NCI-H82 treated with DMSO at 0.1 percent for 48 hours (cell line): ENCODE measurements around the gene ARL6.
"Not testable (repeated sequence)": the region's sequence is repeated elsewhere in the genome, so short reads cannot be mapped to it uniquely, and the experiment has no call there.

Experiments used
- DNase-seq: peaks from one replicate; lab custom pipeline; 2025; ENCODE audit not compliant: unreplicated experiment; lab: John Stamatoyannopoulos, UW

Gene ARL6

DNA sequence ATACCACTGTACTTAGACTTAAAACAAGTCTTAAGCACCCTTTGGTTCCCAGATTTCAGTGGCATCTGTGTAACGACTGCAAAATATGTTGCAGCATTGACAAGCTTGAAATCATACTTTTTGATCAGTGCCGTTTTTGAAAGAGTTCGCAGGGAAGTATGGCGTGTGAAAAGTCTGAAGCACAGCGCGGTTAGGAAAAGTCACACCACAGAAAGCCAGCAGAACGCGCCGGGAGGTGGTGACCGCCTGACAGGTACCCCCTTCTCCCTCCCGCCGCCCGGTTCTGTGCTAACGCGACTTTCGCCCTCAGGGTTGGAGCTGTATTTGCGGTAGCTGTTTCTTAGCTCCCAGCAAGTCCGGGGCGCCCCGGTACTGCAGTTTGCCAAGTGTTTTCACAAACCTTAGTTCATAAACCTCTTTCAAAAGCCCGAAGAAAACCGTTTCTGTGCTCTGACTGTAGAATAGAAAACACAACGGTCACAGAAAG, 56.8 kb downstream of the ARL6 start:
- peak; percentile 65 for DNase-seq

DNA sequence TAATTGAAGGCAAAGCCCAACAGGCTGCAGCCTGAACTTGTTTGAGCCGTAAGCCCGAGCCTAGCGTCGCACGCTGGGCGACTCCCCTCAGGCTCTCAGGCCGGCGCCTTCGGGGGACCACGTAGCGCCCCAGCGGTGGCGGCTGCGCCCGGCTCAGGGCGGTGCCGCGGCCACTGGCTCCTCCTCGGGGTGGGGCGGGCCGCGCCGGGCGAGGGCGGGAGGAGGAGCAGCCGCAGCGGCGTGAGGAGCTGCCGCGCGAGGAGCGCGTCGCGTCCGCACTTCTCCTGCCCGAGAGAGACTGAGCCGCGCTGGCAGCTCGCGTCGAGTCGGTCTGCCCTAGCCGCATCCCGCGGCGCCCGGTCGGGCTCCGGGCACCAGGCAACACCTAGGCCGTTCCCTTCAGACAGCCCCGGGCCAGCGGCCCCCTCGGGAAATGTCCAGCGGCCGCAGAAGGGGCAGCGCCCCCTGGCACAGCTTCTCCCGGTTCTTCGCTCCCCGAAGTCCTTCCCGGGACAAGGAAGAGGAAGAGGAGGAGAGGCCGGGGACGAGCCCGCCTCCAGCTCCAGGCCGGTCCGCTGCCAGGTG, 57.3 kb downstream of the ARL6 start, which contains the start of gene CRYBG3:
CRYBG3 (plus strand) TSS at position 238 of the 585 bp plus-strand sequence; CDS start at position 434, 196 bp downstream.
- DNase-seq = peak; percentile 65

DNA sequence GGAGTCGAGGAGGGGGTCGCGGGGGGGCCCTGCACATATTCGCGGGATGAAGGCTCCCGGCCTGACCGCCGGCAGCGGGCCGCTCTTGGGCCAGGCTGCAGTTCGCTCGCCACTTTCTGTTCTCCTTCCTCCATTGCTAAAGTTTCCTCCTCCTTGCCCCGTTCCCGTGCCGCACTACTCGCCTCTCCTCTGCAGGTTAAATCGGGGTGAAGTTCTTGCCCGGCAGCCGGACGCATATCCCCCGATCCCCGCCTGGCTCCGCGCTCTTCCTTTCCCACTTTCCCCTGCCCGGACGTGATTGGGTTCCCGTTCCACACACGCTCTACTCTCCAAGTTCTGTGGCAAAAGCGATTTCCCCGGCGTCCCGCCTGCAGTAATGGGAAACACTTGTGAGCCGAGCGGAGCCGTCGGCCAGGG, 57.8 kb downstream of the ARL6 start:
- DNase-seq = no peak

DNA sequence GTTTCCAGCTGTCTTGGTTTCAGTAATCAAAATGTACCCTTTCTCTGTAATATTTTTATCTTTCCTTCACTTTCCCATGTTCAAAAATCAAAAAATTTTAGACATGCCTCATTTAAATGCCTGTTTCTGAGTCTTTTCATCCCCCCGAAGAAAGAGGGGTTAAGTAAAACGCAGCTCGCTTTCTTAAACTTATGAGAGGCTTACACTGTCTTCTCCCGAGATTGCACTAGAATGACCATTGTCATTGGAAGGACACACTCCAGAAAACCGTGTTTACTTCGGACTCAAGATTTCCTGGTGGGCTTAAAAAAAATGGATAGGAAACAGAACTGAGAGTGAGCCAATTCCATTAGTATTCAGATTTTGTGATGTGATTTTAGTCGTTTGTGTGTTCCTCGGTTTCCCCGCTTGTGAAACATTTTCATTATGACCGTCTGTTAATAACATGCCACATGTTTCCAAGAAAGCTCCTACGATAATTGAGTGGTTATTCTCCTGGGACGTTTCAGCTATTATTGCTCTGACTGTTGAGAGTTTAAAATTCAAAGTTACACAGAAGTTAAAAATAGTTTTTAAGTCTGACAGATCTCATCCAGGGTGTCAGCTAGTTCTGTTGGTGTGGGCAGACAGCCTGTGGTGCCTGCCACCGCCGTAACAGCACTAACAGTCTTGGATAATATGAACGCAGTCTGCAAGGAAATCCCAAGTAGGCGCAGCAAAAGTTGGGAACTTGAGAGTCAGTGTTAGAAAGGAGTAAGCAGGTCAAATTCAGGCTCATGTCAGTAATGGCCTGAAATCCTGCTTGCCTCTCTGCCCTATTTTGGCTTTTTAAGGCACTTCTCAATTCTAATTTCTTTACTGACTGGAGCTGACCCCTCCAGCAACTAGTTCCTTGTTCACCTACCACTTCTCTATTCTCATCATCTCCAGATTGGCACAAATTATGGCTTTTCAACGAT, 58.8 kb downstream of the ARL6 start:
- no peak for DNase-seq

DNA sequence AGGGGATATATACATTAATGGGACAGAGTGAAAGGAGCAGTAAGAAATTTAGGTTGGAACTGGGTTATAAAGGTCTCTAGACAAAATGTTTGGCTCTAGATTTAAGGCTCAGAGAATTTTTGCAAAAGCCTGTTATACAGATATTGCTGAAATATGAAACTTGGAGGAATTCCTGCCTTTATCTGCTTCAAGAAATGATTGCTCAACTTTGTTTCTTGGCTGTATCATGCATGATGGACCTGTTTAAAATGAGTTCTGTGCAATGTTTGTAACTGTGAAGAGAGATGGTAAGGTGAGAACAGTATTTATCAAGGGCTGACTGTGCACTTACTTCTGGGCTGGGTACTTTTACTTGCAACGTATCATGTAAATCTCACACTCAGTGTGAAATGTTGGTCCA, 60.5 kb downstream of the ARL6 start:
- no peak for DNase-seq

DNA sequence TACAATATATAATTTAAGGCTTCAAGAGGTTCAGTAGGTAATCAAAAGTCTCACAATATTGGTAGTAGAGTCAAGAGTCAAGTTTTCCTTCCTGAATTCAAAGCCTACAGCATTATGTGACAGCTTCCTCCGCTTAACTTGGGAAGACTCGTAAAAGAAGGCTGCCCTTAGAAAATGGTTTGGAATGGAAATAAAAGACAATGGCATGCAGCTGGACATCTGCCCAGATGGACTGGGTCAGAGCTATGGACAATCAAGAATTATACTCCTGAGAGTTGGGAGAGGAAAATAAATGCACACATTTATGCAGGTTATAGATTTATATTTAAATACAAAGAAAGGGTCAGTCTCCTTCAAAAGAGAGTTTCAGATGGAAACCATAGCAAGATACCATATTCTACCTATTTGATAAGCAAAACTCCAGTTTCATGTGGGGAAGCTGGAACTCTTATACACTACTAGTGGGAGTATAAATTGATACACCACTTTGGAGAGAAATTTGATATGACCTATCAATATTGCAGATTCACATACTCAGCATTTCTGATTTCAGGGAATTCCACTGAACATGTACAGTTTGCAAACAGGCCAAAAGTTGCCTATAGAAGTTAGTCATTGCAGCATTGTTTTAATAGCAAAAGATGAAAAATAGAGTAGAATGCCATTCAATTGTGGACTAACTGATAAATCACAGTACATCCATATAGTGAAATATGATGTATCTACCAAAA, 63.3 kb downstream of the ARL6 start:
- DNase-seq = no peak

DNA sequence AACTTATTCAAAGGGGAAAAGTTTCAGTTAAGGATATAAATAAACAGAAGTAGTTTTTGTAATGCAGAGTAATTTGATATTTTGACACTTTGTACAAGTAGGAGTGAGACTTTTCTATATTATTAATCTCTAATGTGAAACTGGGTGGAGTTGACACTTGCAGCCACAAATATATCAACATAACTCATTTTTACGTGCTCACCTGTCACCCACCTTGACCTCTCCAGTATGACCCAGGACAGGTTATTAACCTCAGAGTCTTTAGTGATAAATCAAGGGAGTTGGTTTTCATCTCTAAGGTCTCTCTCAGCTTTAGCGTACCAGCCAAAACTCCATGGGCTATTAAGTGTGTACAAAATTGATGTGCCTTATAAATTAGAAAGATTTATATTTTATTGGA, 64.6 kb downstream of the ARL6 start:
- no peak for DNase-seq

DNA sequence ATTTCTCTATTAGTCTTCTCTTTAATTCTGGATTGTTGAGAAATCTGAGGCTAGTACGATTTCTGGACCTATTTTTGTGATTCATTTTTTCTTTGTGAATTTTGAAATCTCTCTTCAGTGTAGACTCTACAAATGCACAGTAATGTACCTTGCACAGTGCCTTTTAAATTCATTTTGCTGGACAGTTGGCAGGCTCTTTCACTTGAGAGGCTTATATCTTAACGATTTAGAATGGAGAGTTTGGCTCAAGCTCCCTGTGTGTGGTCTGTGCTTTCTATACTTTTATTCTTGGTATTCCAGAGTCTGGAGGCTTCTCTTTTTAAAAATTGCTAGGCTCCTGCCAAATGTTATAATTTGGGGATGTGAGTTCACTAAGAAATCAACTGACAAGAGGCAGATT, 66.1 kb downstream of the ARL6 start:
- no peak for DNase-seq

DNA sequence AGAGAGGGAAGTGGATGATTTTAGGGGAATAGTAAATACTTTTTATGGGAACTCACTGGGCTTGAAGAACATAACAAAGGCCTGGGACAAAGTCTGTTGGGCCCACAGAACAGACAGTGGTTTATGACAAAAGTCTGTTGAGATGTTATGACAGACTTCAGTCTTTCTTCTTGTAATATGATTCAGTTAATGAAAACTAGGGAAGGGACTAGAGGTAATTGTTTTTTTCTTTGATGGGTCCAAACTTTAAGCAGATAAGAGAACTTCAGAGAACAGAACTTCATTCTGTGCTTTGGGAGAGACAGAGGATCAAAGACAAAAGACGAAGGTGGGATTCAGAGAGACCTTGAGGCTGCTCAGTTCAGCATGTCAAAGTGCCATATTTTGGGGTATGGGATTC, 66.6 kb downstream of the ARL6 start:
- no peak for DNase-seq

DNA sequence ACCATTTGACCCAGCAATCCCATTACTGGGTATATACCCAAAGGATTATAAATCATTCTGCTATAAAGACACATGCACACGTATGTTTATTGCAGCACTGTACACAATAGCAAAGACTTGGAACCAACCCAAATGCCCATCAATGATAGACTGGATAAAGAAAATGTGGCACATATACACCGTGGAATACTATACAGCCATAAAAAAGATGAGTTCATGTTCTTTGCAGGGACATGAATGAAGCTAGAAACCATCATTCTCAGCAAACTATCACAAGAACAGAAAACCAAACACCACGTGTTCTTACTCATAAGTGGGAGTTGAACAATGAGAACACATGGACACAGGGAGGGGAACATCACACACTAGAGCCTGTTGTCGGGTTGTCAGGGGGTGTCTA, 68.6 kb downstream of the ARL6 start:
- not testable (repeated sequence) for DNase-seq

DNA sequence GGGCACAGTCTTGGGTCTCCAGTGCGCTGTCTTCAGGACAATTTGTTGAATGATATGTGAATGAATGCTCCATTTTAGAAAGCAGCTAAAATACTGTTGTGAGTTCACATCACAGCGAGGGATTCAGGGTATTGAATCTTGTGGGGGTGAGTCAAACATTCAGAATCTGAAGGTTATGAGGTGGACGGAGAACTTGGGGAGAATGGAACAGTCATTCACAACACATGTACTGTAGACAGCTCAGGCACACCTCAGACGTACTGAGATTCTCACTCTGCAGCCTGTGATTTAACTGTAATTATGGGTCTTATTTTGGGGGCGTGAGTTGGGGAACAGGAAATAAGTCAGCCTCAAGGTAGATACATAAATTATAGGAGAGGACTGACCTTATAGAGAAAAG, 71.2 kb downstream of the ARL6 start:
- DNase-seq = no peak

DNA sequence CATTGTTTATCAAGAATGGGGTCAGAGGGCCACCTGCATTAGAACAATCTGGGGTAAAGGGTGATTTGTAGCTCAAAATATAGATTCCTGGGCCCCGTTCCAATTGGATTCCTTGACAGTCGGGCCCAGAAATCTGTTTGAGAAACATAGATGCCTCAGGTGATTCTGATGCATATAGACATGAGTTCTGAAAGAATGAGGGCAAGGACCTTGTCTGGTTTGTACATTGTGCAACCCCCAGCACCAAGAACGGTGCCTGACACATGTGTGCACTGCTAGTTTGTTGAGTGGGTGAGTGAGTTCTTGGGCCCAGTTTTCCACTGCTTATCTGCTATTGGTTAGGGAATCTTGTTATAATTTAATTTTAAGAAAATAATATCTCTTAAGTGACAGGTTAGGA, 73.8 kb downstream of the ARL6 start:
- DNase-seq = no peak

DNA sequence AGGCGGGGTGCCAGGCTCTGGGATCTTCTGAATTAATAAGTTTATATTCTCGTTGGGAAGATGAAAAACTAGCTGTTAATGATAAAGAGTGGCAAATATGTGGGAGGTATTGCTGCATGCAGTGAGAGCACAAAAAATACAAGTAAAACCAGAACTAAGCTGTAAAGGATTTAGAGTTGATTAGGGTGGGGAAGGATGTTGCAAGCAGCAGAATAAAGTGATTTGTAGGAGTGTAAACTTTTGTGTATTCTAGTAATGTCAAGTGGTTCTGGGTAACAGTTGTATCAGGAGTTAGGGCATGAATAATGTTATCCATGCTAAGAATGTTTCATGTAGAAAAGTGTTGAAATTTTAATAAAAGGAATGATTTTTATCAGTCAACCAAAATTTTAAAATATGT, 75.4 kb downstream of the ARL6 start:
- DNase-seq = no peak

DNA sequence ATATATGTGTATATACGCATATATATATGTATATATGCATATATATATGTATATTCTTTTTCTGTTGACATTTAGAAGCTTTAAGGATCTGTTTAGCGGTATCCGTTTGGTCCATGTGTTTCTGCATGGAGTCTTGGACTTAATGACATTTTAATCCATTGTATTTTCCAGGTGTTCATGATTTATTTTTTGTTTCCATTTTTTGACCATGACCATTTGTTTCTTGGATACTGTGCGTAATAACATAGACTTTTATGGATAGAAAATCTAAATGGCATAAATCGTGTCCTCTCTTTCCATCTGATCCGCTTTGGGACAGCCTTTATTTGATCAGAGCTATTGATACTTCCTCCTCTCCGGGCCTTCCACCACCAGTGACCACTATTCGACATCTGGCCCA, 76.7 kb downstream of the ARL6 start:
- DNase-seq = no peak

DNA sequence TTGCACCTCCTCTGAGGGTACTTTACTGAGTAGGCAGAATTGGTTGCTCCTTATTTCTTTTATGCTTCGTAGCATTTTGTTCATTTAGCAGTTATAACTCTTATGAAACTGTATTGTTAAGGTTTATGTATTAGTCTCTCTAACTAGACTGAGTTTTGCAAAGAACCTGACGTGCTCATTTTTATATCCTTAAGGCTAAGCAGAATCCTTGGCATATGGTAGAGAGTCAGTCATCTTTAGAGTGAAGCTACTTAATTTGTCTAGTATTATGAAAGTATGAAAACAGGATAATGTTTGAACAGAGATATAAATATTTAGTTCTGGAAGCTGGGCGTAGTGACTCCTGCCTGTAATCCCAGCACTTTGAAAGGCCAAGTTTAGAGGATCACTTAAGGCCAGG, 77.4 kb downstream of the ARL6 start:
- DNase-seq = no peak

DNA sequence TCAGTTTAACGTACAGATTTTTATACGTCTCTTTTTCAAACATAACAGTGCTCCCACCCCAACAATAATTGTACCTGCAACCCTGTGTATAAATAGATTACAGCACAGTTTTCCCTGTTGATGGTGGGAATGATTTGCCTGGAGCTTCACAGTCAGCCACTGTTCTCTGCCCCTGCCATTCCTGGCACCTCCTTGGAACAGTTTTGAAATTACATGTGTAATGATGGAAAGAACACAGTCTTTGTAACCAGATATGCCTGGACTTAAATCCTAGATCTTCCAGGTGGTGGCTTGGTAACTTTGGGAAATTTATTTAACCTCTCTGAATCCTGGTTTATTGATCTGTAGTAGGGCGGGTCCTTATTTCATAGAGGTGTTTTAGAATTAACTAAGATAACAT, 84.2 kb downstream of the ARL6 start:
- DNase-seq = no peak
